K562 (cell line): ENCODE data around the gene LACC1. TPM values are rescaled to one million over a fixed set of nuclear protein-coding genes. Genes with fewer than 3 reads are reported as not detected.

Experiments
- ATAC-seq: fragments of 200-7000 bp; cut with Tn5 transposase; 3 replicates; pipeline ENCODE4 v1.9.1; 2020; ENCODE audit warnings: moderate library complexity
- BruUV-seq: library from RNA; stranded (reverse); fragments of 400-500 nt; replicated peaks from 2 replicates; lab custom pipeline; 2021; lab: Mats Ljungman, UMichigan
- CTCF ChIA-PET: fragments of 300-600 bp; formaldehyde crosslinking; extraction: SDS; loops from one replicate; lab custom pipeline; 2021; ENCODE audit warnings: low intra/inter-chr PET ratio; lab: Yijun Ruan, JAX
- POLR2A ChIA-PET: fragments of 300-600, 350-650 bp; sonication (Branson Sonifier 250); formaldehyde crosslinking; extraction: SDS; loops from one replicate; lab custom pipeline; 2021; ENCODE audit warnings: antibody characterized with exemption, inconsistent platforms; lab: Yijun Ruan, JAX
- DNase-seq, 4 experiments: peaks; one replicate each; pipeline versions ENCODE4 v3.0.0 to v3.0.0-alpha.2; 2011 to 2018; ENCODE audit warnings: low spot score in 3 of 4, mixed read lengths in 3 of 4; ENCODE audit errors: extremely low read depth in 1 of 4
- FAIRE-seq: peaks from 2 replicates; lab custom pipeline; 2011; peaks lifted over from hg19 to GRCh38; lab: Jason Lieb, UNC
- H2AFZ ChIP-seq: 2 replicates; pipeline ENCODE4 v1.6.0; 2011; ENCODE audit warnings: low read depth, low read length, control low read depth, inconsistent platforms
- H3K27ac ChIP-seq: fragments of 200-600 bp; 3 replicates; pipeline ENCODE4 v1.8.0; 2011; ENCODE audit warnings: low read depth, mild to moderate bottlenecking, control low read depth, inconsistent platforms, low read length, moderate library complexity, mixed read lengths; ENCODE audit errors: extremely low read depth
- H3K27me3 ChIP-seq, 2 experiments: fragments of 300-600 bp in 1 of 2; 2 replicates in 1 of 2; 3 replicates in 1 of 2; pipeline versions ENCODE4 v1.6.0 to v1.8.0; 2011; ENCODE audit warnings: inconsistent platforms in 2 of 2, low read length in 2 of 2, mild to moderate bottlenecking in 1 of 2, mixed read lengths in 1 of 2, moderate library complexity in 1 of 2; ENCODE audit not compliant: control insufficient read depth in 2 of 2, insufficient read depth in 2 of 2
- H3K36me3 ChIP-seq: fragments of 300-600 bp; 3 replicates; pipeline ENCODE4 v1.8.0; 2011; ENCODE audit warnings: mild to moderate bottlenecking, low read length, inconsistent platforms; ENCODE audit not compliant: control insufficient read depth, insufficient read depth
- H3K4me1 ChIP-seq, 2 experiments: fragments of 200-600 bp in 1 of 2; replicated peaks in 1 of 2; 2 replicates in 1 of 2; 3 replicates in 1 of 2; pipeline versions ENCODE4 v1.5.1 to v1.8.0; 2011; ENCODE audit warnings: inconsistent platforms in 2 of 2, low read length in 2 of 2, mild to moderate bottlenecking in 1 of 2, mixed read lengths in 1 of 2, moderate library complexity in 1 of 2; ENCODE audit not compliant: control insufficient read depth in 2 of 2, insufficient read depth in 2 of 2
- H3K4me2 ChIP-seq: 2 replicates; pipeline ENCODE4 v1.6.1; 2011; ENCODE audit warnings: low read length, control low read depth, inconsistent platforms, mixed read lengths; ENCODE audit not compliant: insufficient read depth
- H3K4me3 ChIP-seq: fragments of 200-600 bp; sonication (generic), shearing (Covaris generic); 2 replicates; pipeline ENCODE4 v1.5.1; 2016; ENCODE audit warnings: control low read depth, inconsistent platforms
- H3K79me2 ChIP-seq: fragments of 200-600 bp; 3 replicates; pipeline ENCODE4 v1.8.0; 2011; ENCODE audit warnings: low read length, inconsistent platforms; ENCODE audit not compliant: control insufficient read depth, insufficient read depth
- H3K9ac ChIP-seq, 2 experiments: 2 replicates each; pipeline versions ENCODE4 v1.6.0 to v1.6.1; 2011; ENCODE audit warnings: low read depth in 2 of 2, low read length in 2 of 2, control low read depth in 1 of 2, inconsistent platforms in 1 of 2, mild to moderate bottlenecking in 1 of 2, mixed read lengths in 1 of 2; ENCODE audit not compliant: insufficient read depth in 1 of 2
- H3K9me1 ChIP-seq: one replicate; pipeline ENCODE4 v1.6.0; 2011; ENCODE audit warnings: inconsistent platforms, mild to moderate bottlenecking, low read length, moderate library complexity; ENCODE audit not compliant: control insufficient read depth, insufficient read depth
- H3K9me3 ChIP-seq: replicated peaks from 2 replicates; pipeline ENCODE4 v1.5.1; 2011; ENCODE audit warnings: low read depth, low read length, inconsistent platforms; ENCODE audit not compliant: control insufficient read depth, insufficient read depth
- H4K20me1 ChIP-seq: replicated peaks from 2 replicates; pipeline ENCODE4 v1.6.1; 2011; ENCODE audit warnings: low read length, inconsistent platforms, mixed read lengths; ENCODE audit not compliant: control insufficient read depth, insufficient read depth
- COPS2 ChIP-seq: fragments of 450-650 bp; conservative IDR thresholded peaks from 2 replicates; pipeline ENCODE4 v1.6.1; 2016; ENCODE audit warnings: mild to moderate bottlenecking, moderate library complexity
- L3MBTL2 ChIP-seq: fragments of 450-650 bp; IDR thresholded peaks from 2 replicates; pipeline ENCODE4 v1.6.1; 2016; ENCODE audit warnings: mild to moderate bottlenecking, moderate library complexity
- PHB ChIP-seq: fragments of 250-450 bp; sonication (Bioruptor Pico); IDR thresholded peaks from 2 replicates; pipeline ENCODE4 v1.5.0; 2021
- POLR2G ChIP-seq: fragments of 200-400 bp; formaldehyde crosslinking; IDR thresholded peaks from 2 replicates; pipeline ENCODE4 v1.6.1; 2017; ENCODE audit warnings: low read depth, mild to moderate bottlenecking, antibody characterized with exemption, low read length, moderate library complexity
- POLR3G ChIP-seq: IDR thresholded peaks from 2 replicates; pipeline ENCODE4 v1.6.1; 2011; ENCODE audit not compliant: insufficient read length, insufficient replicate concordance; ENCODE audit errors: extremely low read depth
- PRMT5 ChIP-seq: sonication (generic); formaldehyde crosslinking; IDR thresholded peaks from 2 replicates; pipeline ENCODE4 v1.5.0; 2020; ENCODE audit warnings: missing genetic modification reagents
- PURB ChIP-seq: sonication (generic); formaldehyde crosslinking; IDR thresholded peaks from 2 replicates; pipeline ENCODE4 v1.9.0; 2021; ENCODE audit warnings: low read depth, mild to moderate bottlenecking, missing genetic modification reagents
- RBM14 ChIP-seq: fragments of 200-400 bp; formaldehyde crosslinking; IDR thresholded peaks from 2 replicates; pipeline ENCODE4 v1.6.1; 2018; ENCODE audit warnings: low read depth, mild to moderate bottlenecking, low read length, moderate library complexity, borderline replicate concordance; ENCODE audit not compliant: insufficient read depth
- RBM25 ChIP-seq: fragments of 200-400 bp; formaldehyde crosslinking; IDR thresholded peaks from 2 replicates; pipeline ENCODE4 v1.6.1; 2018; ENCODE audit warnings: low read length, low read depth, moderate library complexity; ENCODE audit not compliant: severe bottlenecking
- TCF7 ChIP-seq: sonication (generic); IDR thresholded peaks from 2 replicates; pipeline ENCODE4 v1.6.1; 2016; ENCODE audit warnings: antibody characterized with exemption, borderline replicate concordance
- THAP12 ChIP-seq: fragments of 250-450 bp; sonication (Bioruptor Pico); IDR thresholded peaks from 2 replicates; pipeline ENCODE4 v1.9.0; 2021; ENCODE audit warnings: mild to moderate bottlenecking, inconsistent platforms
- THRB ChIP-seq: fragments of 450-650 bp; formaldehyde crosslinking; conservative IDR thresholded peaks from 2 replicates; pipeline ENCODE4 v1.4.0; 2022; ENCODE audit warnings: mild to moderate bottlenecking, missing genetic modification characterization
- ZNF175 ChIP-seq: fragments of 200-800 bp; sonication (Bioruptor generic); IDR thresholded peaks from 2 replicates; pipeline ENCODE4 v1.6.1; 2016; ENCODE audit warnings: low read depth, mild to moderate bottlenecking, missing genetic modification characterization, missing compliant biosample characterization
- ZNF280B ChIP-seq: fragments of 250-450 bp; sonication (Bioruptor Pico); IDR thresholded peaks from 2 replicates; pipeline ENCODE4 v1.5.1; 2021; ENCODE audit warnings: mild to moderate bottlenecking
- ZNF740 ChIP-seq, 3 experiments: fragments of 200-800 bp in 1 of 3; sonication (Bioruptor generic) in 1 of 3; sonication (generic) in 1 of 3; formaldehyde crosslinking in 1 of 3; IDR thresholded peaks; 2 replicates each; pipeline versions ENCODE4 v1.6.1 to v1.8.0; 2016 to 2022; ENCODE audit warnings: mild to moderate bottlenecking in 2 of 3, missing compliant biosample characterization in 2 of 3, missing genetic modification characterization in 2 of 3, missing genetic modification reagents in 1 of 3
- WGBS: fragments of 100-300 bp; shearing (Covaris generic); methylation state at CpG from one replicate; pipeline ENCODE4 v1.1.6; 2016; ENCODE audit warnings: low coverage, mixed read lengths; ENCODE audit not compliant: insufficient coverage; ENCODE audit errors: missing lambda C conversion rate; 5-methylcytosine and 5-hydroxymethylcytosine counted together
- in situ Hi-C: fragments of 300-500 bp; cut with MboI; formaldehyde crosslinking; loops from 4 replicates; pipeline ENCODE4 v1.15.0; 2018; ENCODE audit warnings: inconsistent platforms, mixed read lengths
- intact Hi-C: fragments of 100-400 bp; cut with micrococcal nuclease; formaldehyde crosslinking; loops from 2 replicates; pipeline ENCODE4 v1.14.2; 2022
- polyA plus RNA-seq, 8 experiments: library from polyadenylated mRNA; depleted of rRNA in 4 of 8; stranded (reverse) in 5 of 8; unstranded in 3 of 8; fragments of >200 nt; fragmentation: Nextera tagmentation in 2 of 8; fragmentation: Illumina TruSeq in 1 of 8; extraction: Ambion mirVana in 2 of 8; extraction: Trizol in 1 of 8; gene quantifications; 2 replicates each; pipeline versions ENCODE4 v1.2.1 to v1.2.3, GENCODE V29; 2011 to 2014; ENCODE audit warnings: inconsistent platforms in 1 of 8, missing spikeins in 1 of 8
- total RNA-seq, 7 experiments: library from RNA; depleted of rRNA in 6 of 7; stranded (reverse); fragments of >200 nt in 6 of 7; fragmentation: Illumina TruSeq in 2 of 7; extraction: Trizol in 2 of 7; gene quantifications; 2 replicates each; pipeline versions ENCODE4 v1.2.1 to v1.2.3, GENCODE V29; 2011 to 2021; ENCODE audit warnings: low replicate concordance in 1 of 7

Gene LACC1
- total and polyA plus RNA-seq, 9 of the 15 experiments (the other 6 are each of a cell fraction or from before 2014, with no cell fraction given), result 0.24 TPM; not detected in 8

- no peak for TF ChIP-seq THRB
- no peak for TF ChIP-seq PHB (CRISPR knock-in tag)
Observed at GRCh38 chr13:43934273-43934672, 54.6 kb downstream of the LACC1 start (continued).

- no peak overlapping the region for H3K4me2 ChIP-seq
- no peaks in the 10 kb centered on the region for H3K36me3 ChIP-seq
- no peak overlapping the region for H3K9ac ChIP-seq
- no peak for ATAC-seq
- no peaks in the 10 kb centered on the region for H3K9me3 ChIP-seq
- no peak for DNase-seq
- no peaks in the 10 kb centered on the region for H3K4me1 ChIP-seq
- H3K4me3 ChIP-seq, result no peak overlapping the region
- H4K20me1 ChIP-seq, result no peaks in the 10 kb centered on the region
- POLR2A ChIA-PET, result interaction anchor here (0.7 kb wide), 1 partner anchor 499 kb away, joined by 3 read pairs; no protein-coding TSS in a partner anchor
- WGBS, result 0% methylated on average over 1 of the region's 1 CpG
- H3K9me1 ChIP-seq, result no peaks in the 10 kb centered on the region
- no peak overlapping the region for H2AFZ ChIP-seq
- FAIRE-seq, result no peak
- intact Hi-C loops (no loop called here), in situ Hi-C loops (no loop called here)
- H3K27me3 ChIP-seq, result no peaks in the 10 kb centered on the region
- no TSS peak for BruUV-seq
- H3K79me2 ChIP-seq, result no peaks in the 10 kb centered on the region
- CTCF ChIA-PET, result no interaction called here
- no peak overlapping the region for H3K27ac ChIP-seq
- TF ChIP-seq ZNF280B (CRISPR knock-in tag), result no peak
- no peak for TF ChIP-seq THAP12 (CRISPR knock-in tag)
- no peak for TF ChIP-seq COPS2
- no peak for TF ChIP-seq TCF7
- no peak for TF ChIP-seq RBM25
- no peak for TF ChIP-seq ZNF740 (CRISPR knock-in tag; IDR thresholded peaks at IDR 0.05)
- no peak for TF ChIP-seq ZNF740 (tag; IDR thresholded peaks at IDR 0.05)
- no peak for TF ChIP-seq POLR2G
- no peak for TF ChIP-seq L3MBTL2
- no peak for TF ChIP-seq PRMT5
- TF ChIP-seq ZNF175, result no peak
- no peak for TF ChIP-seq POLR3G
- no peak for TF ChIP-seq PURB
- TF ChIP-seq RBM14, result no peak
Observed at GRCh38 chr13:43935878-43936277, 56.2 kb downstream of the LACC1 start.
